Suppressor macrophage treated with lipopolysaccharide for 4 hours (primary cell): ENCODE measurements around the gene ITGB5.
"Not testable (repeated sequence)": the region's sequence is repeated elsewhere in the genome, so short reads cannot be mapped to it uniquely, and the experiment has no call there.

Experiments used
- DNase-seq: peaks from one replicate; pipeline ENCODE4 v3.0.0-alpha.2; 2020

Gene ITGB5

DNA sequence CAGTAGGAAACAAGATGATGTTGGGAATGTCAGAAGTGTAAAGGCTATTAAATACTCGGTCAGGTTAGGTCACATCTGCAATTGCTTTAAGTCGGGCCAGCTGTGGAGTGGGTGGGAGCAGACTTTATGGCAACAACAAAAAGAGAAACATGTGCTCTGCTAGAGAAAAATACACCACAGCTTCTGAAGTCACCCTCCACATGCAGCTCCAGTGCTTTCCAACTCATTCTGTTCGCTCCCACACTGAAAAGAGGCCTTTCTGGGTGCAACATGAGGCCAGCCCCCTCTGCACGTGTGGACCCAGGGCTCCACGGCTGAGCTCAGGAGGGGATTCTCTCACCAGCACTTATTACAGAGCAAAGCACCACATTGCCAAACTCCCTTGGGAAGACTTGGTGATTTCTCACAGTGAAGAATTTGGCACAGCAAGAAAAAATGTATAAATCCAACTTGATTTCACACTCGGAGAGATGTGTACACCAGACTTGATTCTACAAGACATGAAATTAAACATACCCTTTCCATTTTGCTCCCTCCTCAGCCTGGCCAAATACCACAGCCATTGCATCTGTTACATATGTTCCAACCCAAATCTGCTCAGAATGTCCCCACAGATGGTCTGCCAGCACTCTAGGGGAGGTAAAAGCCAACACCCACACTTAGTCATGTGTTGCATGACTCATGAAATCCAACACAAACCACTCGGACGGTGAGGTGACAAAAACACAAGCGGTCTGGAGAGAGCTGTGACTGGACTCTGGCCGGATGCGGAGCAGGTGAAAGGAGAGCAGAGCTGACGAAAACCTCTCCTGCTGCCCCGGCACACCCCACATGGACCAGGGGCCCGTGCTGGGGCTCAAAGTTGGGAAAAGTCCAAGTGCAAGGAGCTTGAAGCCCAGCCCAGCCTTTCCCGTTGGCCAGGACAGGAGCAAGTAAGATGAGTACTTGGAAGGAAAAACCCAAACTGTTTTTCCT lies 74.6 kb downstream of the ITGB5 start:
- DNase-seq: peak; percentile 21

DNA sequence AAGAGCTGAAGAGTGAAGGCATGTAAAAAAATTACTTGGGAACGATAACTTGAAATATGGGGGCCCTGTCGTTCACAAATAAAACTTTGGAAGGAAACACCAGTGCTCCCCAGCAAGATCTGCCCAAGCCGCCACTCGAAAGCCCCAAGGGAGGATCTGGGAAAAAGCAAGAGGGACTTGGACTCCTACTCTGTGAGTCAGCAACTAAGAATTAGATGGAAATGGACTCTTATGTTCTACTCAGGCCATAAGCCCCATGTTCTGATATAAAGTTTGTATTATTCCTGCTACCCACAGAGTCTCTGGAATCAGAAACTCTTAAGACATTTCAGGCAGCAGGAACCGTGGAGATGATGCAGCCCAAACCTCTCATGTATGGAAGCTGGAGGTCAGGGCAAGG lies 75.7 kb downstream of the ITGB5 start:
- DNase-seq: no peak

DNA sequence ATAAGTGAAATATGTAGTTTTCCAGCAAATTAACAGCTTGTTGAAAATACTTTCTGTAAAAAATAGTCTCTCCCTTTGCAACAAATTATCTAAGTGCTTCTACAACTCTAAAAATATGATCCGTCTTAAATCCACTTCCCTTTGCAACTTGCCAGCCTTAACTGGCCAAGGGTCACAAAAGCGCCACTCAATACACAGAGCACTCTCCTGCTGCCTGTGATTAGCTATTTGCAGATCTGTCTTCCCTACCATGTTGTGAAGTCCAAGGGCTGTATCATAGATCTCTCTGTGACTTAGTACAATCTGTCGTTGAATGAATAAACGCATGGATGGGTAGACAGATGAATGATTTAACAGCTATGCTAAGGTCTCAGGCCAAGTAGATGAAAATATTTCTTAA lies 76.2 kb downstream of the ITGB5 start:
- no peak for DNase-seq

DNA sequence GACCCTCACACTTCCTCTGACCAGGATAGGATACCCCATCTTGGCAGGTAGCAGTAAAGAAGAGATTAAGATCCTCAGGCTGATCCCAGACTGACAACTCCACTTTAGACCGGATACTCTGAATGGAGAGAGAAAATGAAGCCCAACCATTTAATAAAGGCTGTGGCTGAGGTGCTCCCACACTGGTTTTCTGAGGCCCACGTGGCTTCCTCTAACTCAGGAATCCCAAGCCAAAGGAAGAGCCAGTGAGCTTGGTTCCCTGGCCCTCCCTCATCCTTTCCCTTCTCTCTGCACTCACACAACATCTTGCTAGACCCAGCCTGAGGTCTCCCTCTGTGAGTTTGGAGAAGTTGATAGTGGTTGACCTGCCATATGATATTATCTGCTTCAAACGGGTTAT lies 78.1 kb downstream of the ITGB5 start:
- DNase-seq: no peak

DNA sequence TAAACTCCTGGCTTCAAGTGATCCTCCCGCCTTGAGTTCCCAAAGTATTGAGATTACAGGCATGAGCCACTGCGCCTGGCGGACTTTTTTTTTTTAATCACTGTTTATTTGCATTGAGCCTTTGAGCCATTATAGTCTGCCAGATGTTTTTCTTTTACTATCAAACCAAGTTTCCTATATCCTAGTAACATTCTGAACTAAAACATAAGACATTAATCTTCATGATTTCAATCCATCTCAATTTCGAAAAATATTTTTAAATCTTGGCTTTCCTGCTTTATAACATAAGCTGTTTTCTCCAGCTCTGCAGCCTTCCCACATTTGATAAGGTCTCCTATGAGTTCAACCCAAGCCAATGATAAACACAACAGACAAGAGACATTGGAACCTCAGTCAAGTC lies 81.5 kb downstream of the ITGB5 start:
- DNase-seq: no peak

DNA sequence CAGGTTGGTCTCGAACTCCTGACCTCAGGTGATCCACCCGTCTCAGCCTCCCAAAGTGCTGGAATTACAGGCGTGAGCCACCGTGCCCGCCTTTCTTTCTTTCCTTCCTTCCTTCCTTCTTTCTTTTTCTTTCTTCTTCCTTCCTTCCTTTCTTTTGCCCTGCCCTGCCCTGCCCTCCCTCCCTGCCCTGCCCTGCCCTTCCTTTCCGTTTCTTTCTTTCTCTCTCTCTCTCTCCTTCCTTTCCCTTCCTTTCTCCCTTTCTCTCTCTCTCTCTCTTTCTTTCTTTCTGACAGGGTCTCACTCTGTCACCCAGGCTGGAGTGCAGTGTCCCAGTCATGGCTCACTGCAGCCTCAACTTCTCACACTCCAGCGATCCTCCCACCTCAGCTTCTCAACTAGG lies 82.3 kb downstream of the ITGB5 start:
- no peak for DNase-seq

DNA sequence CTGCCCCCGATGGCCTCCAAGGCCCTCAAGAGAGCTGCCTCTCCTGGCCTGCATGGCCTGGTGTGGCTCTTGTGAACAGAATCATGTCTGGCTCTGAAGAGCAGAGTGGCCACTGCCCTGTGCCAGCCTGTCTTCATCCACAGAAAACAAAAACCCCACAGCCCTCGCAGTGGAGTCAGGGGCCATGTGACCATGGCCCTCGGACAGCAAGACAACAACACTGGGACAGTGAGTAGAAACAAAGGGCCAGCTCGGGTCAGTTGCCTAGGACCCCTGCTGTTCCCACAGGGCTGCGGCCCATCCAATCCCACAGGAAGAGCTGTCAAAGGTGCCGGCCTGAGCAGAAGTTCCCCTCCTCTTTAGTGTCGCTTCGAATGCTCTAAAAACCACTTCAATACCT lies 84.5 kb downstream of the ITGB5 start:
- no peak for DNase-seq

DNA sequence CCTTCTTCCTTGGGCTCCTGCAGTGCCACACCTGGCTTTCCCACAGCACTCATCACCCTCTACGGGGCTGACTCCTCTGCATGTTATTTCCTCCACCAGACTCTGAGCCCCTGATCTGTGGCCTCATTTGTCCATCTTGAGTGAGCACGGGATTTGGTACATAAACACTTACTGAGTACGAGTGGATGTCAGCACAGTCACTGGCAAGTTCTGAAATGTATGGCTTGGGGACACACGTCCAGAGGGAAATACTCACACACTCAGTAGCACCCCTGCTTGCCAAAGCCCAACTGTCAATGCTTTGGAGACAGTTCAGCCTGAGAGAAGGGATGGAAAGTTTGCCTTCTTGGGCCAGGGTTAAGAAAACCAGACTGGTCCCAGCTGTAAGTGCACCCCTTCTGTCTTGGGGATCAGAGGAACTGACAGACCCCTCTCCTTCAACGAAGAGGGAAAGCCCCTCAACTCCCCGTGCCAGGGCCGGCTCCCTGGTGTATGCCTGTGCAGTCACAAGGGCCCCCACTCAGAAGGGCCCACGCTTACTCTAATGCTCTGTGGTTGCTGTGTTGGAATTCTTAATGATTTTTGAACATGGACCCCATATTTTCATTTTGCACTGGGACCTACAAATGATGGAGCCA lies 85.0 kb downstream of the ITGB5 start:
- no peak for DNase-seq

DNA sequence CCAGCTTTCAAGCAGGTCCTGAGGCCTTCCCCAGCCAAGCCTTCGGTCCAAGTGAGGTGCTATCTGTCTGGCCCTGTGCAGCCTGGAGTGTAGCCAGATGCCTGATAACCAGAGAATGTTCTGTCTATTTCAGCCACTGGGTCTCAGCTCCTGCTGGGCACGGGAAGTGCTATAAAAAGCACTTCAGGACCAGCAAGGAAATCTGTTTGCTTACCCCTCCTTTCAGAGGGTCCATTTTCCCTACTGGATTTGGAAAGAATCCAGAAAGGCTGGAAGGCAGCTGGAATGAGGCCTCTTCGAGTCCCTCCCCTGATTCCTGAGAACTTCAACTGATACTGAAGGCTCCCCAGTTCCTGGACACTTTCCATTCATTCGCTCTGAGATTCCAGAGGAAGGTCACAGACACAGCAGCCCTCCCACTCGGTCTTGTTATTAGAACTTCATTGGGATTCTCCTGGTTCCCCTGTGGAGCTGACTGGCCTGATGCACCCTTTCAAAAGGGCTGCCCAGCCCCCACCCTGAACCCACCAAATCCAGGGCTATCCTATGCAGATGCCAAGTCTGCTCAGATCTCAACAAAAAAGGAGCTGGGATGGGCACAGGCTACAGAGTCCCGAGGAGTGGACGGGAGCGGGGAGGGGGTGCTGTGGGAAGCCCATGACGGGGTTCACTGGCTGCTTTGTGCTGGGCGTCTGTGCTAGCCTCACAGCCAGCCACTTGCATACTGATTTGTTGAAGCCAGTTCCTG lies 86.5 kb downstream of the ITGB5 start:
- DNase-seq: no peak

DNA sequence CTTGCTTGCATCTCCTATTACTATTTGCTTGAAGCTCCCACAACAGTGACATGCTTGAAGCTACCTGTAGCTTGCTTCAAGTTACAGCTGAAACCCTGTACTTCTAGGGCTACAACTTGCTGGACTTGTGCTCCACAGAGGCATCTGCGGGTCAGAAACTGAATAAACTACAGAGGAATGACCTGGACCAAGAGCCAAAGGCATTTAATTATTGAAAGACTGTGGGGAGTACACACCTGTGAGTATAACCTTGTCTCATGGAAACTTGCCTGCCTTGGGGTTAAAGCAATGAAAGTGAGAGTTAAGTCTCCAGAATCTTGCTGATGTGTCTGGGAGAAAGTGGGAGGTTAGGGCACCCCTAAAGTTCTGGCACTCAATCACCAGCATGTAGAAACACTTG lies 87.1 kb downstream of the ITGB5 start:
- no peak for DNase-seq

DNA sequence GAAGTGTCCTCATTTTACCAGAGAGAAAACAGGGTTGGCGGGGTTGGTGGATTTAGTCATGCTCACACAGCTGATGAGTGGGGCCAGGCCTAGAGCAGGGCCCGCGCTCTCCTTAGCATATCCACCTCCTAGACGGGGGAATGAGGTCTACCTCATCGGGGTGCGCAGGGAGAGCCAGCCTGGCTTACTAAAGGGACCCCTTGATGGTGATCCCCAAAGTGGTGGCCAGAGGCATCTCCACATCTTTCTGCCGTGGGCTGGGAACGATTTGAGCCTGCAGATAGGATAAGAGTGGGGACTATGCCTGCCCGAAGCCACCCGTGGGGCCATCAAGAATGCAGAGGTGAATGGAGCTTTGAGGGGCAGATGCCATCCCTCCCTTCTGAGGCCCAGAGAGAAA lies 87.5 kb downstream of the ITGB5 start:
- DNase-seq: no peak

DNA sequence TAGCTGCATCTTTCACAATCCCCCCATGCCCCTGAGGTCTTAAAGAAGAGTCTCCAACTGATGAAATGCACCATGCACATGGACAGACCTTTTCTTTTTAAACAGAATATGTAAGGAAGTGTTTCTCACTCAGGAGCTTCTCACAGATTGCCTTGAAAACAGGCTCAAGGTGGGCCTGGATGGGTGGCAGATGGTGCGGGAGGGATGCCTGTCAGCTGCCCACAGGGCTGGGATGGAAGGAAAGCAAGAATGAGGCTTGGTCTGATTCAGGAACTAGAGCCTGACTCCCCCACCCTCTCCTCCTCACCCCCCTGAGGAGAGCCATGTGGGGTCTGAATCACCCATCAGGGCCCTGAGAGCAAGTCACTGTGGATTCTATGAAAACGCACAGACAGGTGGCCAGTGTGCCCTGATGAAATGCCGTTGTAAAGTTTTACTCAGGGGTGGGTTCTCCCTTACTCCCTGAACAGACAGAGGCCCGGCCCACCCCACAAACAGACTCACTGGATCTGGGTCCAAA lies 89.7 kb downstream of the ITGB5 start:
- DNase-seq: no peak

DNA sequence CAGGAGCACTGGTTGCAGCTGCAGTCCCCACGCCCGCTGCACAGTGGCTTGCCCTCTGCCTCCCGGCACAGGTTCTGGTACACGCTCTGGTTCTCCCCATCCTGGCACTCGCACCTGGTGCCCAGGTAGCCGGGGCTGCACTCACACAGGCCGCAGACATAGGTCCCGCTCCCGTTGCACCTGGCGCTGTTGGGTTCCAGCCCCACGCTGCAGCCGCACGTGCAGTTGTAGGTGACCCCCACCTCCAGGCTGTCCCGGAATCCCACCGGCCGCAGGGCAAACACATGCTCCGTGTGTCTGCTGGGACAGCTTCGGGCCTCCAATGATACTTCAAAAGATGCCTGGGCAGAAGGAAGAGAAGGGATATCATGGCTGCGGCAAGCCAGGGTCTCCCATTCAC lies 90.7 kb downstream of the ITGB5 start:
- DNase-seq: no peak

DNA sequence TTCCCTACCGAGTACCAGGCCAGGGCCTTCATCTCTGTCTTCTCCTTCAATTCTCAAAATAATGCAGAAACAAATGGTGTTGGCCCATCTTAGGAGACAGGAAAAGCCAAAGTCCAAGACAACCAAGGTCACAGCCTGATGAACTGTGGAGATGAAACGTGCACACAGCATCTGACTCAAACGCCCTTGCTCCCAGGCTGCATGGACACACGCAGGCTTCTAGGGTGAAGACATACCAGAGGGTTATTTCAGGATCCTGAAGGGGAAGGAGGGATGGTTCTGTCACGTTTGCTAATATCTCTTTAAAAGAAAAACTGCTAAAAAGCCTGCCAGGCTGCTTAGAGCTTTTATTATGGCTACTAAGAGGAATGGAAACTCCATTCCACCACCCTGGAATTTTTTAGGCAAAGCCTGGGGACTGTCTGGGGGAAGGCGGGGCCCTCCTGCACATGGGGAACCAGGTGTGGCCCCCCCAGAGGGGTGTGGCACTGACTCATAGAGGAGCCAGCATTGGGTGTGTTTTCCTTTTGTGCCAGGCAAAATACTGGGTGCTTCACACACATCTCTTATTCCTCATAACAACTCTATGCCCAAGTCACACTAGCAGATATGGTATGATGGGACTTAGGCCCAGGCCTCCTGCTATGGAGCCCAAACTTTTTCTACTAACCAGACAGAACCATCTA lies 94.0 kb downstream of the ITGB5 start:
- DNase-seq: peak; percentile 60

DNA sequence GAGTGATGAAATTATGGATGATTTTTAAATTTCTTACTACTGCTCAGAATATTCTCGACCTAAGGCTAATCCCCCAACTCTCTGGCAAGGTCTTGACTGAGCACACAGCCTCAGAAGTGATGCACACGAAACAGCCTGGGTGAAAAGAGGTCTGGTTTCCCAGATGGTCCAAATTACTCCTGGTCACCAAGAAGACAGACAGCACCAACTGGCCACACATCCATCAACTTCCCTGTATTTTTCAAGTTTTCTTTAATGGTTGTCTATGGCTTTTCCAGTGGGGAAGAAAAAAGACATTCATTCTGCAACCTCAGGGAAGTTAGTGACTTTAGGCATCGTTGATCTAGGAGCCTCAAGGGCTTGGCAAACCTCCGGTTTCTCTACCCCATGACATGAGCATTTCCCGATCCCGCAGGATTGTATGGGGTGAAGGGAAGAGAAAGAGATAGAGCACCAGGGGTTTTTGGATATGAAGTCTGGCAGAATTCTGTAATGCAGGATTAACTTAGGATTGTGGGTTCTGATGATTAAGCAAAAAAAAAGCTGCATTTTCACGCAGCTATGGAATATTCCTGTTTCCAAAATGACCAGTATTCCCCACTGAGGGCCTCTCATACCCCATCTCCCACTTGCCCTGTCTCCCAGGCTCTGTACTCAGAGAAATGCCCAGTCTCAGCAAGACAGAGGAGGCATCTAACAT lies 94.7 kb downstream of the ITGB5 start:
- DNase-seq: no peak

DNA sequence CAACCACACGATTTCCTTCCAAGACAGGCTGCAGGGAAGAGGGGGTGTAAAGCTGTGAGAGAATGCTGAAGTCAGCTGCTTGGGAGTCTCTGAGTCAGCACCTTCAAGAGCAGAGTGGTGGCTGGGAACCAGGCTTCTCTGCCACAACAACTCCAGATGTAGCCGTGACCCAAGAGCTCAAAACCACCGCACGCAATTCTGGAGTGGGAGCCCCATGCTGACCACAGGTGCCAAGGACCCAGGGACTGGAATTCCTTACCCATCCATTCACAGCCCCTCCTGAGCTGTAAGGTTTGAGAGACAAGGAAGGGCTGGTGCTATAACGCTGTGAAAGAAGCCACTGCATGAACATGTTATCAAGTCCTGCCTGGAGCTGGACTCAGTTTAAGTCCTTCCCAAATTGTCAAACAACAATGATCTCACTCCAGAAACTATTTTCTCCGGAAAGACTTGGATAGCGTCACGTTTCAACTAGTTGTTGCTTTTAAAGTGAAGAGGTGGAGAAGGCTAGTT lies 95.5 kb downstream of the ITGB5 start:
- DNase-seq: peak; percentile 55

DNA sequence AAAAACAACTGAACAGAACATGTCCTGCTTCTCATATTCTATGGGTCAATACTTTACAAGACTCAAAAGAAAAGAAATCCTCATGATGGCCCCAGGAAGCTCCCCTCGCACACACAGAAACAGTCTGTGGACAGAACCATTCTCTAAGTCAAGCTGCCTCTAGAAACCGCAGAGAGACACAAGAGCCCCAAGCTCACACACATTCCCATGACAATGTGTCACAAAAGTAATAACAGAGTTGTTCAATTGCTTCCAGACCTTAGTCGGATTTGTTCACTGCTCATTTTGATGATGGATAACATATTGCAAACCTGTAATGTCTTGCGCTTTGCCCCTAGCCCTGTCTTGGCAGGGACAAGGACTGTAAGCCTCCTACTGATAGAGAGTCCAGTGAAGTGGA lies 96.0 kb downstream of the ITGB5 start:
- peak; percentile 28 for DNase-seq

DNA sequence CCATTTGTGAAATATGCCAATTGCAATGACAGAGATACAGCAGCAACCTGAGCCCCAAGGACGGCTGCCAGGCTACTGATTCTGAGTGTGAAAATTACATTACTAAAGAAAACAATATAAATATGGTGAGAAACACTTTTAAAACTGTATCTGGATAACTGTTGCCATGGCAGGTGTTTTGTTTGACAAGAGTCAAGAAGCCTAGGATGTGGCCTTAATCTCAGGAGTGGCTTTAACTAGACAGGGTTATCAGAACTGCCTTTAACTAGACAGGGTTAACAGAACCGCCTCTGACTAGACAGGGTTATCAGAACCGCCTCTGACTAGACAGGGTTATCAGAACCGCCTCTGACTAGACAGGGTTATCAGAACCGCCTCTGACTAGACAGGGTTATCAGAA lies 98.1 kb downstream of the ITGB5 start:
- DNase-seq: not testable (repeated sequence)

DNA sequence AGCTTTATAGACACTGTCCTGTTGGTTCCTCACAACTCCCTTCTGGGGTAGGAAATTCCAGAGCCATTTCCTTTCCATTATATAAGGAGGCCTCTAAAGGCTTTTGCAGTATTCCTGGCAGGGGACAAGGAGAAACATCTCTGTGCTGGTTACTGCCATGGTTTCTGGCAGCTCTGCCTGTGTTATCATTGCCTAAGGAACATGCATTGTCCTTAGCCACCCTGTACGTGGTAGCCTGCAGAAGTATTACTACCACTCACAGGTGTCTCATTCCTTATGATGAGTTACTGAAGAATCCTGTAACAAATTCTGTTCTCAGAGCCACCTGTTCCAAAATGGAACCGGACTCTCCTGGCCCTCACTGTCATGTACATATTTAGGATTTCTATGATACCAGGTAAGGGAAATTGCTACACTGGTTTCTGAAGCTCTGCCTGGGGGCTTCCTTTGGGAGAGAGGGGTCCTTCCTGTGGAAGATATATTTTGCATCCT lies 98.9 kb downstream of the ITGB5 start:
- no peak for DNase-seq

DNA sequence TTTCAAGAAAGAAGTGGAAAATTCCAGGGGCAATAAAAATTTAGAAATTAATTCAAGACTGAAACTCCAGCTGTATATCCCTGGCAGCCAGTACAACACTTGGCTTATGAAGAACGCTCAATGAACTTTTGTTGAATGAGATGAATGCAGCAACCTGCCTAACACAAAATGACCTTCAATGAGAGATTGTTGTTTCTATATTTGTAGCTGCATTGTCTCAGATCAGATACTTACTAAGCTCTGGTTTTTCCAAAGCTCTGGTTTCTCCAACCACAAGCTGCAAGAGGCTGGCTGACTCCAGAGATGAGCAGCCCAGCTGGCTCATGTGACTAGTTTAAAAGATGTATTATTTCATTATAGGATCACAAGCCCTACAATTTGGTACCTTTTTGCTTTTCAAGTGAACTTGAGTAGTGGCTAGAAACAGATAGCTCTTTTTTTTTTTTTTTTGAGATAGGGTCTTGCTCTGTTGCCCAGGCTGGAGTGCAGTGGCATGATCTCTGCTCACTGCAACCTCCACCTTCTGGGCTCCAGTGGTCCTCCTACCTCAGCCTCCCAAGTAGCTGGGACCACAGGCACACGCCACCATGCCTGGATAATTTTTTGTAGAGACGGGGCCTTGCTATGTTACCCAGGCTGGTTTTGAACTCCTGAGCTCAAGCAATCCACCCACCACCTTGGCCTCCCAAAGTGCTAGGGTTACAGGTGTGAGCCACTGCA lies 99.5 kb downstream of the ITGB5 start:
- peak; percentile 47 for DNase-seq
